IMR-90 (cell line): Measurements from ENCODE around the gene NR0B2. TPM values are rescaled to one million over a fixed set of nuclear protein-coding genes. Genes with fewer than 3 reads are reported as not detected.

ENCODE experiments used
- ATAC-seq: fragments of 200-7000 bp; cut with Tn5 transposase; 2 replicates; pipeline ENCODE4 v1.9.1; 2020; ENCODE audit warnings: low read depth, mild to moderate bottlenecking, moderate library complexity
- BruUV-seq: library from RNA; stranded (reverse); fragments of 400-500 nt; replicated peaks from 2 replicates; lab custom pipeline; 2021; lab: Mats Ljungman, UMichigan
- CTCF ChIA-PET: fragments of 300-600 bp; formaldehyde crosslinking; extraction: SDS; loops from one replicate; lab custom pipeline; 2021; ENCODE audit warnings: antibody characterized with exemption; lab: Yijun Ruan, JAX
- POLR2A ChIA-PET: fragments of 300-600 bp; sonication (Branson Sonifier 250); formaldehyde crosslinking; loops from one replicate; lab custom pipeline; 2022; ENCODE audit warnings: antibody characterized with exemption; ENCODE audit not compliant: unreplicated experiment; lab: Charles Lee
- DNase-seq: peaks from one replicate; pipeline ENCODE4 v3.0.0; 2013
- H2AFZ ChIP-seq: replicated peaks from 2 replicates; pipeline ENCODE3; 2013; ENCODE audit warnings: low read length, mild to moderate bottlenecking; ENCODE audit not compliant: poor library complexity
- H2AK5ac ChIP-seq: 2 replicates; pipeline ENCODE4 v1.6.1; 2013; ENCODE audit warnings: low read depth, low read length, inconsistent platforms
- H2AK9ac ChIP-seq: replicated peaks from 2 replicates; pipeline ENCODE3; 2013; ENCODE audit warnings: mild to moderate bottlenecking, low read depth, low read length, moderate library complexity; ENCODE audit not compliant: poor library complexity
- H2BK120ac ChIP-seq: 2 replicates; pipeline ENCODE4 v1.6.1; 2013; ENCODE audit warnings: low read depth, low read length, inconsistent platforms
- H2BK15ac ChIP-seq: 3 replicates; pipeline ENCODE4 v1.6.1; 2013; ENCODE audit warnings: low read depth, low read length, inconsistent platforms
- H2BK20ac ChIP-seq: 2 replicates; pipeline ENCODE4 v1.6.1; 2013; ENCODE audit warnings: low read depth, mild to moderate bottlenecking, inconsistent platforms, low read length, moderate library complexity
- H2BK5ac ChIP-seq: 2 replicates; pipeline ENCODE4 v1.6.1; 2013; ENCODE audit warnings: mild to moderate bottlenecking, low read depth, low read length, inconsistent platforms; ENCODE audit not compliant: poor library complexity, severe bottlenecking
- H3K14ac ChIP-seq: replicated peaks from 2 replicates; pipeline ENCODE4 v1.6.1; 2013; ENCODE audit warnings: low read depth, low read length, inconsistent platforms
- H3K18ac ChIP-seq: 2 replicates; pipeline ENCODE4 v1.6.1; 2013; ENCODE audit warnings: low read depth, low read length, control low read depth
- H3K23ac ChIP-seq: 2 replicates; pipeline ENCODE4 v1.6.1; 2013; ENCODE audit warnings: low read depth, low read length, inconsistent platforms
- H3K27ac ChIP-seq: 2 replicates; pipeline ENCODE4 v1.5.1; 2013; ENCODE audit warnings: mild to moderate bottlenecking, control low read depth, low read length; ENCODE audit not compliant: insufficient read depth
- H3K27me3 ChIP-seq: 2 replicates; pipeline ENCODE4 v1.6.1; 2013; ENCODE audit warnings: low read length; ENCODE audit not compliant: control insufficient read depth, insufficient read depth
- H3K36me3 ChIP-seq: 2 replicates; pipeline ENCODE4 v1.6.1; 2013; ENCODE audit warnings: low read length, mixed read lengths; ENCODE audit not compliant: control insufficient read depth, insufficient read depth
- H3K4ac ChIP-seq: 2 replicates; pipeline ENCODE4 v1.6.1; 2013; ENCODE audit warnings: low read depth, low read length, inconsistent platforms
- H3K4me1 ChIP-seq: 2 replicates; pipeline ENCODE4 v1.6.1; 2013; ENCODE audit warnings: low read length, mixed read lengths; ENCODE audit not compliant: control insufficient read depth, insufficient read depth
- H3K4me2 ChIP-seq: 2 replicates; pipeline ENCODE4 v1.6.1; 2013; ENCODE audit warnings: low read depth, mild to moderate bottlenecking, control low read depth, low read length, moderate library complexity
- H3K4me3 ChIP-seq: 2 replicates; pipeline ENCODE4 v1.5.1; 2013; ENCODE audit warnings: low read depth, mild to moderate bottlenecking, control low read depth, low read length, moderate library complexity; ENCODE audit not compliant: insufficient read depth
- H3K56ac ChIP-seq: 2 replicates; pipeline ENCODE4 v1.6.1; 2013; ENCODE audit warnings: low read length, inconsistent platforms; ENCODE audit not compliant: insufficient read depth; ENCODE audit errors: extremely low read depth
- H3K79me1 ChIP-seq, 2 experiments: 2 replicates each; pipeline ENCODE4 v1.6.1; 2013; ENCODE audit warnings: low read length in 2 of 2, inconsistent platforms in 1 of 2, low read depth in 1 of 2
- H3K9ac ChIP-seq: 2 replicates; pipeline ENCODE4 v1.6.1; 2013; ENCODE audit warnings: low read depth, low read length, control low read depth
- H3K9me1 ChIP-seq: 2 replicates; pipeline ENCODE4 v1.6.1; 2013; ENCODE audit warnings: low read length, inconsistent platforms; ENCODE audit not compliant: insufficient read depth
- H3K9me3 ChIP-seq: 2 replicates; pipeline ENCODE4 v1.6.1; 2013; ENCODE audit warnings: low read length; ENCODE audit not compliant: control insufficient read depth, insufficient read depth
- H4K20me1 ChIP-seq: 2 replicates; pipeline ENCODE4 v1.6.1; 2013; ENCODE audit warnings: low read length, inconsistent platforms; ENCODE audit not compliant: insufficient read depth
- H4K5ac ChIP-seq: 2 replicates; pipeline ENCODE4 v1.6.1; 2013; ENCODE audit warnings: mild to moderate bottlenecking, low read depth, low read length, control low read depth
- H4K8ac ChIP-seq, 2 experiments: 2 replicates each; pipeline ENCODE4 v1.6.1; 2013; ENCODE audit warnings: low read depth in 2 of 2, low read length in 2 of 2, control low read depth in 1 of 2, inconsistent platforms in 1 of 2
- H4K91ac ChIP-seq: 2 replicates; pipeline ENCODE4 v1.6.1; 2013; ENCODE audit warnings: low read depth, low read length, inconsistent platforms; ENCODE audit not compliant: insufficient read depth
- FOS ChIP-seq: fragments of 150-350 bp; IDR thresholded peaks from 2 replicates; pipeline ENCODE4 v1.6.1; 2016; ENCODE audit warnings: low read depth, low read length
- MXI1 ChIP-seq: IDR thresholded peaks from 2 replicates; pipeline ENCODE4 v1.6.1; 2012; ENCODE audit warnings: low read depth, mild to moderate bottlenecking, low read length, moderate library complexity, borderline replicate concordance
- RCOR1 ChIP-seq: IDR thresholded peaks from 2 replicates; pipeline ENCODE4 v1.6.1; 2012; ENCODE audit warnings: mild to moderate bottlenecking, low read length, improper control_type of control experiment; ENCODE audit not compliant: insufficient replicate concordance
- WGBS, 2 experiments: methylation state at CpG; one replicate each; pipeline versions ENCODE4 v1.1.5 to v1.1.7; 2013; ENCODE audit warnings: missing lambda C conversion rate in 2 of 2; ENCODE audit not compliant: insufficient read length in 1 of 2; ENCODE audit errors: extremely low coverage in 2 of 2; 5-methylcytosine and 5-hydroxymethylcytosine counted together
- dilution Hi-C: fragments of 300-500 bp; cut with HindIII; formaldehyde crosslinking; loops from one replicate; pipeline ENCODE4 v1.14.3; 2018; ENCODE audit warnings: low sequenced_read_pairs; ENCODE audit not compliant: unreplicated experiment
- in situ Hi-C: fragments of 300-500 bp; cut with MboI; formaldehyde crosslinking; loops from 3 replicates; pipeline ENCODE4 v1.14.3; 2019; ENCODE audit warnings: low sequenced_read_pairs, inconsistent platforms, mixed read lengths
- intact Hi-C: fragments of 100-400 bp; cut with micrococcal nuclease; formaldehyde crosslinking; loops from 2 replicates; pipeline ENCODE4 v1.10.0; 2022
- polyA plus RNA-seq, 3 experiments: library from polyadenylated mRNA; depleted of rRNA; stranded (reverse); fragments of >200 nt; gene quantifications; 2 replicates each; pipeline ENCODE4 v1.2.3, GENCODE V29; 2012; ENCODE audit warnings: low replicate concordance in 1 of 3
- total RNA-seq: library from RNA; depleted of rRNA; stranded (reverse); fragments of >200 nt; gene quantifications from 2 replicates; pipeline ENCODE4 v1.2.3, GENCODE V29; 2012

Gene NR0B2
- total and polyA plus RNA-seq, 2 of the 4 experiments (the other 2 are of a cell fraction), result not detected

- BruUV-seq, result no TSS peak
- Histone ChIP-seq H3K27me3 (peaks cover 10% of the 10 kb centered on the region), H3K4me2 (no peak overlapping the region), H3K27ac (no peak overlapping the region), H3K4ac (no peak overlapping the region), H3K4me3 (no peak overlapping the region), H2BK20ac (no peak overlapping the region), H3K4me1 (no peaks in the 10 kb centered on the region), H4K20me1 (no peaks in the 10 kb centered on the region), H2AK9ac (no peak overlapping the region), H3K9me3 (no peaks in the 10 kb centered on the region), H3K14ac (no peak overlapping the region), H2BK5ac (no peak overlapping the region), H4K91ac (no peak overlapping the region), H3K18ac (no peak overlapping the region), H3K36me3 (no peaks in the 10 kb centered on the region), H2AFZ (peak overlapping the region; percentile 56), H4K5ac (no peak overlapping the region), H3K9me1 (no peaks in the 10 kb centered on the region), H3K23ac (no peak overlapping the region), H3K79me1 (no peaks in the 10 kb centered on the region), H2AK5ac (no peak overlapping the region), H2BK15ac (no peak overlapping the region), H4K8ac (no peak overlapping the region), H3K9ac (no peak overlapping the region), H3K56ac (no peak overlapping the region), H2BK120ac (no peak overlapping the region)
- ATAC-seq (peak; percentile 96), DNase-seq (peak; percentile 92)
- TF ChIP-seq RCOR1 (peak; percentile 20), MXI1 (no peak), FOS (peak; percentile 75)
- in situ Hi-C loops (no loop called here), dilution Hi-C loops (no loop called here), intact Hi-C loops (no loop called here)
- POLR2A ChIA-PET, result no interaction called here
- CTCF ChIA-PET, result no interaction called here
- 53% methylated on average over 2 of the region's 6 CpGs; no CpG with 5 or more reads in 1 of the 2 experiments for WGBS, 2 experiments
Observed at GRCh38 chr1:26907071-26907917, 6.5 kb downstream of the NR0B2 start.
